Activated effector memory CD4-positive, alpha-beta T cell treated with anti-CD3 and anti-CD28 coated beads, Interleukin-2, amount 50 U/mL, for 16 hours (primary cell): ENCODE data around the gene TMC2.

Experiments used
- DNase-seq: peaks from one replicate; pipeline ENCODE4 v3.0.0-alpha.2; 2020

TMC2 gene

GRCh38 chr20:2626853-2627541 is 90.6 kb downstream of the TMC2 start:
- DNase-seq = no peak

GRCh38 chr20:2631228-2631627 is 94.9 kb downstream of the TMC2 start:
- no peak for DNase-seq

- DNase-seq = no peak
These were observed 97.0 kb downstream of the TMC2 start for GRCh38 chr20:2633381-2633780.

GRCh38 chr20:2637246-2637645 is 100.9 kb downstream of the TMC2 start:
- DNase-seq = no peak

- no peak for DNase-seq
These were observed 103.9 kb downstream of the TMC2 start for GRCh38 chr20:2640260-2640659.

GRCh38 chr20:2640899-2641298 is 104.5 kb downstream of the TMC2 start:
- DNase-seq = no peak

GRCh38 chr20:2643708-2644107 is 107.3 kb downstream of the TMC2 start:
- DNase-seq = no peak

- peak; percentile 97 for DNase-seq
These were observed 115.7 kb downstream of the TMC2 start, which contains the start of gene NOP56 for GRCh38 chr20:2651772-2652723. TSS of gene NOP56 (plus strand) at chr20:2652632. CDS start at chr20:2652661, 29 bp downstream.

- no peak for DNase-seq
These were observed 116.6 kb downstream of the TMC2 start for GRCh38 chr20:2652724-2653555.

GRCh38 chr20:2653556-2654383 is 117.4 kb downstream of the TMC2 start:
- no peak for DNase-seq

- no peak for DNase-seq
These were observed 118.0 kb downstream of the TMC2 start for GRCh38 chr20:2654384-2654822.

- DNase-seq = no peak
These were observed 118.5 kb downstream of the TMC2 start for GRCh38 chr20:2654831-2655230.

GRCh38 chr20:2655331-2656116 is 119.2 kb downstream of the TMC2 start:
- DNase-seq = no peak

- DNase-seq = no peak
These were observed 120.2 kb downstream of the TMC2 start for GRCh38 chr20:2656471-2657117.

- DNase-seq = no peak
These were observed 120.9 kb downstream of the TMC2 start for GRCh38 chr20:2657241-2657640.

GRCh38 chr20:2657674-2658073 is 121.3 kb downstream of the TMC2 start:
- DNase-seq = no peak

GRCh38 chr20:2658414-2659354 is 122.3 kb downstream of the TMC2 start:
- no peak for DNase-seq

- no peak for DNase-seq
These were observed 123.2 kb downstream of the TMC2 start for GRCh38 chr20:2659547-2659946.

GRCh38 chr20:2663364-2663886 is 127.1 kb downstream of the TMC2 start:
- DNase-seq = no peak
